Naive B cell (primary cell): Measurements from ENCODE around the gene GALNT10. TPM values are rescaled to one million over a fixed set of nuclear protein-coding genes. Genes with fewer than 3 reads are reported as not detected.

Experiments used
- ATAC-seq, 2 donors: fragments of 150-1000 bp; cut with Tn5 transposase; 2 replicates each; pipeline ENCODE4 v1.10.0; 2021; ENCODE audit warnings: low read depth in 2 of 2, mild to moderate bottlenecking in 2 of 2, moderate library complexity in 2 of 2
- DNase-seq: peaks from one replicate; pipeline ENCODE4 v3.0.0; 2022
- H3K27ac Mint-ChIP-seq, 6 donors: one replicate each; pipeline ENCODE4 v1.8.0; 2020 to 2022; ENCODE audit warnings: mild to moderate bottlenecking in 6 of 6, mixed read lengths in 6 of 6, moderate library complexity in 5 of 6, inconsistent platforms in 2 of 6
- H3K27me3 Mint-ChIP-seq, 3 donors: one replicate each; pipeline ENCODE4 v1.8.0; 2021 to 2022; ENCODE audit warnings: mixed read lengths in 3 of 3, mild to moderate bottlenecking in 1 of 3
- H3K36me3 Mint-ChIP-seq, 2 donors: one replicate each; pipeline ENCODE4 v1.8.0; 2020 to 2022; ENCODE audit warnings: mixed read lengths in 2 of 2, inconsistent platforms in 1 of 2, mild to moderate bottlenecking in 1 of 2
- H3K4me1 Mint-ChIP-seq, 3 donors: one replicate each; pipeline ENCODE4 v1.8.0; 2020 to 2022; ENCODE audit warnings: mixed read lengths in 3 of 3, inconsistent platforms in 1 of 3, mild to moderate bottlenecking in 1 of 3, moderate library complexity in 1 of 3
- H3K4me3 Mint-ChIP-seq, 8 donors: one replicate each; pipeline ENCODE4 v1.8.0; 2020 to 2022; ENCODE audit warnings: mild to moderate bottlenecking in 8 of 8, mixed read lengths in 8 of 8, moderate library complexity in 8 of 8, inconsistent platforms in 2 of 8
- H3K9me3 Mint-ChIP-seq, 7 donors: one replicate each; pipeline ENCODE4 v1.8.0; 2020 to 2022; ENCODE audit warnings: mixed read lengths in 7 of 7, mild to moderate bottlenecking in 5 of 7, inconsistent platforms in 2 of 7, moderate library complexity in 1 of 7
- polyA plus RNA-seq, 6 donors: library from polyadenylated mRNA; unstranded; fragments of 300-500 nt; fragmentation: Illumina TruSeq; gene quantifications; one replicate each; pipeline ENCODE4 v1.2.3, GENCODE V29; 2021; ENCODE audit warnings: low read depth in 6 of 6

GALNT10 gene
- polyA plus RNA-seq, 6 donors from 2014 or later: 13.6 to 29.3 (median 19.7) TPM

GRCh38 chr5:154364771-154365170 is 174.2 kb downstream of the GALNT10 start:
- H3K36me3 Mint-ChIP-seq: peaks cover 9 to 20% of the 10 kb centered on the region in 2 donors
- peak overlapping the region in 1 of 6 donors; percentile 11 for H3K27ac Mint-ChIP-seq
- ATAC-seq (no peak), DNase-seq (no peak)
- no peaks in the 10 kb centered on the region for H3K9me3 Mint-ChIP-seq
- H3K27me3 Mint-ChIP-seq: no peaks in the 10 kb centered on the region
- H3K4me3 Mint-ChIP-seq: no peak overlapping the region
- peaks cover 0 to 11% (median 6%) of the 10 kb centered on the region in 3 donors for H3K4me1 Mint-ChIP-seq

GRCh38 chr5:154365823-154366222 is 175.3 kb downstream of the GALNT10 start:
- H3K27me3 Mint-ChIP-seq: no peaks in the 10 kb centered on the region
- H3K36me3 Mint-ChIP-seq: peaks cover 9 to 26% of the 10 kb centered on the region in 2 donors
- ATAC-seq (no peak), DNase-seq (no peak)
- peak overlapping the region in 1 of 6 donors; percentile 38 for H3K27ac Mint-ChIP-seq
- H3K9me3 Mint-ChIP-seq: no peaks in the 10 kb centered on the region
- H3K4me1 Mint-ChIP-seq: peaks cover 0 to 17% (median 6%) of the 10 kb centered on the region in 3 donors
- no peak overlapping the region for H3K4me3 Mint-ChIP-seq

- Mint-ChIP-seq H3K27ac (no peak overlapping the region), H3K36me3 (peaks cover 9 to 31% of the 10 kb centered on the region in 2 donors), H3K4me1 (peaks cover 0 to 17% (median 6%) of the 10 kb centered on the region in 3 donors), H3K9me3 (no peaks in the 10 kb centered on the region), H3K27me3 (no peaks in the 10 kb centered on the region), H3K4me3 (no peak overlapping the region)
- DNase-seq (no peak), ATAC-seq (no peak)
These were observed 175.8 kb downstream of the GALNT10 start for GRCh38 chr5:154366353-154366752.

GRCh38 chr5:154367101-154367500 is 176.6 kb downstream of the GALNT10 start:
- no peaks in the 10 kb centered on the region for H3K27me3 Mint-ChIP-seq
- no peak overlapping the region for H3K4me3 Mint-ChIP-seq
- H3K36me3 Mint-ChIP-seq: peaks cover 9 to 33% of the 10 kb centered on the region in 2 donors
- DNase-seq (no peak), ATAC-seq (no peak)
- no peak overlapping the region for H3K27ac Mint-ChIP-seq
- no peaks in the 10 kb centered on the region for H3K9me3 Mint-ChIP-seq
- peaks cover 0 to 17% (median 6%) of the 10 kb centered on the region in 3 donors for H3K4me1 Mint-ChIP-seq

GRCh38 chr5:154368041-154368800 is 177.7 kb downstream of the GALNT10 start:
- no peak overlapping the region for H3K4me3 Mint-ChIP-seq
- no peaks in the 10 kb centered on the region for H3K9me3 Mint-ChIP-seq
- H3K36me3 Mint-ChIP-seq: peaks cover 9 to 33% of the 10 kb centered on the region in 2 donors
- no peak for ATAC-seq
- no peaks in the 10 kb centered on the region for H3K27me3 Mint-ChIP-seq
- H3K4me1 Mint-ChIP-seq: peaks cover 0 to 17% (median 6%) of the 10 kb centered on the region in 3 donors
- DNase-seq: no peak
- H3K27ac Mint-ChIP-seq: peak overlapping the region in 1 of 6 donors; percentile 26

- peaks cover 0 to 8% (median 3%) of the 10 kb centered on the region in 3 donors for H3K4me1 Mint-ChIP-seq
- H3K9me3 Mint-ChIP-seq: no peaks in the 10 kb centered on the region
- no peak for ATAC-seq
- peak overlapping the region in 2 of 6 donors; percentile 47 to 76 for H3K27ac Mint-ChIP-seq
- no peak for DNase-seq
- no peak overlapping the region for H3K4me3 Mint-ChIP-seq
- H3K36me3 Mint-ChIP-seq: peaks cover 0 to 24% of the 10 kb centered on the region in 2 donors
- H3K27me3 Mint-ChIP-seq: no peaks in the 10 kb centered on the region
These were observed 179.1 kb downstream of the GALNT10 start for GRCh38 chr5:154369682-154370081.

- H3K4me1 Mint-ChIP-seq: peaks cover 0 to 8% (median 3%) of the 10 kb centered on the region in 3 donors
- no peaks in the 10 kb centered on the region for H3K27me3 Mint-ChIP-seq
- no peak overlapping the region for H3K4me3 Mint-ChIP-seq
- H3K9me3 Mint-ChIP-seq: no peaks in the 10 kb centered on the region
- ATAC-seq: no peak
- H3K27ac Mint-ChIP-seq: peak overlapping the region in 1 of 6 donors; percentile 93
- peaks cover 0 to 24% of the 10 kb centered on the region in 2 donors for H3K36me3 Mint-ChIP-seq
- DNase-seq: no peak
These were observed 179.6 kb downstream of the GALNT10 start for GRCh38 chr5:154370119-154370518.

GRCh38 chr5:154370813-154371212 is 180.3 kb downstream of the GALNT10 start:
- Mint-ChIP-seq H3K4me3 (no peak overlapping the region), H3K27ac (peak overlapping the region in 2 of 6 donors; percentile 12 to 87), H3K36me3 (peaks cover 0 to 24% of the 10 kb centered on the region in 2 donors), H3K9me3 (no peaks in the 10 kb centered on the region), H3K27me3 (no peaks in the 10 kb centered on the region), H3K4me1 (peaks cover 0 to 8% (median 3%) of the 10 kb centered on the region in 3 donors)
- ATAC-seq: no peak
- no peak for DNase-seq

- Mint-ChIP-seq H3K27me3 (no peaks in the 10 kb centered on the region), H3K27ac (peak overlapping the region in 1 of 6 donors; percentile 38), H3K4me3 (no peak overlapping the region), H3K36me3 (peaks cover 3 to 26% of the 10 kb centered on the region in 2 donors), H3K9me3 (no peaks in the 10 kb centered on the region), H3K4me1 (peaks cover 0 to 8% (median 3%) of the 10 kb centered on the region in 3 donors)
- DNase-seq: no peak
- ATAC-seq: no peak
These were observed 181.2 kb downstream of the GALNT10 start for GRCh38 chr5:154371687-154372086.

- peaks cover 11 to 33% of the 10 kb centered on the region in 2 donors for H3K36me3 Mint-ChIP-seq
- no peak overlapping the region for H3K27ac Mint-ChIP-seq
- DNase-seq: no peak
- peaks cover 0 to 8% (median 3%) of the 10 kb centered on the region in 3 donors for H3K4me1 Mint-ChIP-seq
- no peaks in the 10 kb centered on the region for H3K27me3 Mint-ChIP-seq
- no peaks in the 10 kb centered on the region for H3K9me3 Mint-ChIP-seq
- no peak overlapping the region for H3K4me3 Mint-ChIP-seq
- ATAC-seq: no peak
These were observed 182.1 kb downstream of the GALNT10 start for GRCh38 chr5:154372661-154373060.

- peak overlapping the region in 1 of 6 donors; percentile 78 for H3K27ac Mint-ChIP-seq
- H3K36me3 Mint-ChIP-seq: peaks cover 18 to 38% of the 10 kb centered on the region in 2 donors
- no peaks in the 10 kb centered on the region for H3K9me3 Mint-ChIP-seq
- no peak overlapping the region for H3K4me3 Mint-ChIP-seq
- no peak for DNase-seq
- peaks cover 0 to 8% (median 3%) of the 10 kb centered on the region in 3 donors for H3K4me1 Mint-ChIP-seq
- no peaks in the 10 kb centered on the region for H3K27me3 Mint-ChIP-seq
- no peak for ATAC-seq
These were observed 182.8 kb downstream of the GALNT10 start for GRCh38 chr5:154373326-154373725.

- Mint-ChIP-seq H3K4me1 (peaks cover 0 to 8% (median 3%) of the 10 kb centered on the region in 3 donors), H3K27me3 (no peaks in the 10 kb centered on the region), H3K27ac (peak overlapping the region in 1 of 6 donors; percentile 78), H3K9me3 (no peaks in the 10 kb centered on the region), H3K4me3 (no peak overlapping the region), H3K36me3 (peaks cover 19 to 37% of the 10 kb centered on the region in 2 donors)
- DNase-seq: no peak
- ATAC-seq: no peak
These were observed 183.2 kb downstream of the GALNT10 start for GRCh38 chr5:154373729-154374179.

- Mint-ChIP-seq H3K4me1 (peaks cover 0 to 8% (median 3%) of the 10 kb centered on the region in 3 donors), H3K4me3 (no peak overlapping the region), H3K27me3 (no peaks in the 10 kb centered on the region), H3K27ac (no peak overlapping the region), H3K9me3 (no peaks in the 10 kb centered on the region), H3K36me3 (peaks cover 19 to 35% of the 10 kb centered on the region in 2 donors)
- DNase-seq (no peak), ATAC-seq (no peak)
These were observed 183.7 kb downstream of the GALNT10 start for GRCh38 chr5:154374264-154374663.
